ENCODE results near the gene KRT15. TPM values are rescaled to one million over a fixed set of nuclear protein-coding genes. Genes with fewer than 3 reads are reported as not detected.

Gene KRT15
- 1,000 to 10,000 TPM; 1,457 to 2,808 TPM for polyA plus RNA-seq

- no peaks in the 10 kb centered on the region for H3K9me3 ChIP-seq (ENCODE audit: control insufficient read depth in 2 of 2, insufficient read depth in 1 of 2, low read depth in 1 of 2, low read length in 1 of 2)
- H3K27me3 ChIP-seq (ENCODE audit: control insufficient read depth in 1 of 2, insufficient read depth in 2 of 2, low read length in 2 of 2), result no peaks in the 10 kb centered on the region
- H3K36me3 ChIP-seq (ENCODE audit: control insufficient read depth in 2 of 2, insufficient read depth in 2 of 2, low read length in 1 of 2), result peaks cover 0 to 19% of the 10 kb centered on the region in 2 donors
- peak within 1 kb of the TSS; percentile 79 to 83 for H3K27ac ChIP-seq (ENCODE audit: low read depth in 2 of 2, low read length in 1 of 2)
- H3K4me3 ChIP-seq (ENCODE audit: low read depth in 1 of 2, low read length in 2 of 2), result peak within 1 kb of the TSS; percentile 55 to 61
- H3K4me1 ChIP-seq (ENCODE audit: control insufficient read depth in 2 of 2, insufficient read depth in 2 of 2, low read length in 1 of 2), result peaks cover 0 to 18% of the 10 kb centered on the region in 2 donors
- WGBS, 2 donors, result 42 to 52% methylated on average over 8 of the region's 8 CpGs
Observed at GRCh38 chr17:41518789-41519449, at the start of gene KRT15. TSS of gene KRT15 (minus strand) at chr17:41518890. CDS start at chr17:41518827, 63 bp downstream.

DNA sequence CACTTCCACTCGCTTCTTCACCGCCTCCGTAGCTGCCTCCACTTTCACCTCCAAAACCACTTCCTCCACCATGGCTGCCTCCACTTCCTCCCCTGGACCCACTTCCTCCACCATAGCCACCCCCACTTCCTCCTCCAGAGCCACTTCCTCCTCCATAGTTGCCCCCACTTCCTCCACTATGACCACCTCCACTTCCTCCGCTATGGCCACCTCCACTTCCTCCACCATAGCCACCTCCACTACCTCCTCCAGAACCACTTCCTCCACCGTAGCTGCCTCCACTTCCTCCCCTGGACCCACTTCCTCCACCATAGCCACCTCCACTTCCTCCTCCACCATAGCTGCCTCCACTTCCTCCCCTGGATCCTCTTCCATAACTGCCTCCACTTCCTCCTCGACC lies 48.6 kb upstream of the KRT15 start:
- WGBS, 2 donors, result 75 to 83% methylated on average over 6 of the region's 6 CpGs
- Histone ChIP-seq H3K4me3 (ENCODE audit: low read depth in 1 of 2, low read length in 2 of 2) (no peak overlapping the region), H3K27ac (ENCODE audit: low read depth in 2 of 2, low read length in 1 of 2) (no peak overlapping the region), H3K36me3 (ENCODE audit: control insufficient read depth in 2 of 2, insufficient read depth in 2 of 2, low read length in 1 of 2) (no peaks in the 10 kb centered on the region), H3K9me3 (ENCODE audit: control insufficient read depth in 2 of 2, insufficient read depth in 1 of 2, low read depth in 1 of 2, low read length in 1 of 2) (no peaks in the 10 kb centered on the region), H3K27me3 (ENCODE audit: control insufficient read depth in 1 of 2, insufficient read depth in 2 of 2, low read length in 2 of 2) (no peaks in the 10 kb centered on the region), H3K4me1 (ENCODE audit: control insufficient read depth in 2 of 2, insufficient read depth in 2 of 2, low read length in 1 of 2) (no peaks in the 10 kb centered on the region)

DNA sequence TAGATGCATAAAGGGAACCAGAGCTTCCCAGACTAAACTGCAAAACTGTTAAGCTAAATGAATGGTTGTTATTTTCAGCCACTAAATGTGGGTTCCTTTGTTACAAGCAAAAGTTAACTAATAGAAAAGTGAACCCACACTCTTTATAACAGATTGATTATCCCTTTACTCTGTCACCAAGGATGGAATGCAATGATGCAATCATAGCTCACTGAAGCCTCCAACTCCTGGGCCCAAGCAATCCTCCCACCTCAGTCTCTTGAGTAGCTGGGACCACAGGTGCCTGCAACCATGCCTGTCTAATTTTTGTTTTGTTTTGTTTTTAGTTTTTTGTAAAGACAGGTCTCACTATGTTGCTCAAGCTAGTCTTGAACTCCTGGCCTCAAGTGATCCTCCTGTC lies 46.6 kb upstream of the KRT15 start:
- Histone ChIP-seq H3K9me3 (ENCODE audit: control insufficient read depth in 2 of 2, insufficient read depth in 1 of 2, low read depth in 1 of 2, low read length in 1 of 2) (no peaks in the 10 kb centered on the region), H3K27ac (ENCODE audit: low read depth in 2 of 2, low read length in 1 of 2) (no peak overlapping the region), H3K36me3 (ENCODE audit: control insufficient read depth in 2 of 2, insufficient read depth in 2 of 2, low read length in 1 of 2) (no peaks in the 10 kb centered on the region)

GRCh38 chr17:41563607-41564170 lies 45.0 kb upstream of the KRT15 start:
- WGBS, 2 donors, result 44 to 45% methylated on average over 3 of the region's 3 CpGs
- Histone ChIP-seq H3K4me3 (ENCODE audit: low read depth in 1 of 2, low read length in 2 of 2) (no peak overlapping the region), H3K4me1 (ENCODE audit: control insufficient read depth in 2 of 2, insufficient read depth in 2 of 2, low read length in 1 of 2) (no peaks in the 10 kb centered on the region), H3K27me3 (ENCODE audit: control insufficient read depth in 1 of 2, insufficient read depth in 2 of 2, low read length in 2 of 2) (no peaks in the 10 kb centered on the region), H3K36me3 (ENCODE audit: control insufficient read depth in 2 of 2, insufficient read depth in 2 of 2, low read length in 1 of 2) (no peaks in the 10 kb centered on the region), H3K27ac (ENCODE audit: low read depth in 2 of 2, low read length in 1 of 2) (no peak overlapping the region), H3K9me3 (ENCODE audit: control insufficient read depth in 2 of 2, insufficient read depth in 1 of 2, low read depth in 1 of 2, low read length in 1 of 2) (no peaks in the 10 kb centered on the region)

More for the DNA sequence above, 46.6 kb upstream of the KRT15 start:
- no peaks in the 10 kb centered on the region for H3K4me1 ChIP-seq (ENCODE audit: control insufficient read depth in 2 of 2, insufficient read depth in 2 of 2, low read length in 1 of 2)
- H3K4me3 ChIP-seq (ENCODE audit: low read depth in 1 of 2, low read length in 2 of 2), result no peak overlapping the region
- no peaks in the 10 kb centered on the region for H3K27me3 ChIP-seq (ENCODE audit: control insufficient read depth in 1 of 2, insufficient read depth in 2 of 2, low read length in 2 of 2)

DNA sequence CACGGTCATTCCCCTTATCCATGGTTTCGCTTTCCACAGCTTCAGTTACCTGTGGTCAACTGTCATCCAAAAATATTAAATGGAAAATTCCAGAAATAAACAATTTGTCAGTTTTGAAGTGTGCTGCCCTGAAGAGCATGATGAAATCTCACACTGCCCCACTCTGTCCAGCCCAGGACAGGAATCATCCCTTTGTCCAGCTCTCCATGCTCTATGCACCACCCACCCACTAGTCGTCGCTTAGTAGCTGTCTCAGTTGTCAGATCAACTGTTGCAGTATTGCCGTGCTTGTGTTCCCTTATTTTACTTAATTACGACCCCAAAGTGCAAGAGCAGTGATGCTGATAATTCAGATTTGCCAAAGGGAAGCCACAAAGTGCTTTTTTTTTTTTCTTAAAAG lies 42.9 kb upstream of the KRT15 start:
- H3K27me3 ChIP-seq (ENCODE audit: control insufficient read depth in 1 of 2, insufficient read depth in 2 of 2, low read length in 2 of 2), result no peaks in the 10 kb centered on the region
- no peak overlapping the region for H3K4me3 ChIP-seq (ENCODE audit: low read depth in 1 of 2, low read length in 2 of 2)
- no peaks in the 10 kb centered on the region for H3K36me3 ChIP-seq (ENCODE audit: control insufficient read depth in 2 of 2, insufficient read depth in 2 of 2, low read length in 1 of 2)
- H3K9me3 ChIP-seq (ENCODE audit: control insufficient read depth in 2 of 2, insufficient read depth in 1 of 2, low read depth in 1 of 2, low read length in 1 of 2), result no peaks in the 10 kb centered on the region
- H3K4me1 ChIP-seq (ENCODE audit: control insufficient read depth in 2 of 2, insufficient read depth in 2 of 2, low read length in 1 of 2), result no peaks in the 10 kb centered on the region
- no peak overlapping the region for H3K27ac ChIP-seq (ENCODE audit: low read depth in 2 of 2, low read length in 1 of 2)
- 78 to 84% methylated on average over 6 of the region's 6 CpGs for WGBS, 2 donors

DNA sequence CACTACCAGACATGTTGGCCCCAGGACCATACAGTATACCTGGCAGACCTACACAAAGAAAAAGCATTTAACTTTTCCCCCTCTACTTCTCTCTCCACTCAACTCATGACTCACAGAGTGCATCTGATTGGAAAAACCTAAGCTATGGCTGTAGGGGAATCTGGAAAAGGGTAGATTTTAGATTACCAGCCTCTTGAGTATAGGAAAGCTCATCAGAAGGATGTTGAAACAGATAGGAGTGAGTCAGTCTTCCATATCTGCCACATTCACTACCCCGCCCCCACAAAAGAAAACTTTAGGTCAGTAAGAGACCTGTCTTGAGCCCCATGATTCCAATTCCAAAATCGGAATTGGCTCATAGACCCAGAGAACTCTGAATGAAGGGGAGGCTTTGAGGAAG lies 40.9 kb upstream of the KRT15 start:
- WGBS, 2 donors, result 87 to 94% methylated on average over 2 of the region's 2 CpGs

DNA sequence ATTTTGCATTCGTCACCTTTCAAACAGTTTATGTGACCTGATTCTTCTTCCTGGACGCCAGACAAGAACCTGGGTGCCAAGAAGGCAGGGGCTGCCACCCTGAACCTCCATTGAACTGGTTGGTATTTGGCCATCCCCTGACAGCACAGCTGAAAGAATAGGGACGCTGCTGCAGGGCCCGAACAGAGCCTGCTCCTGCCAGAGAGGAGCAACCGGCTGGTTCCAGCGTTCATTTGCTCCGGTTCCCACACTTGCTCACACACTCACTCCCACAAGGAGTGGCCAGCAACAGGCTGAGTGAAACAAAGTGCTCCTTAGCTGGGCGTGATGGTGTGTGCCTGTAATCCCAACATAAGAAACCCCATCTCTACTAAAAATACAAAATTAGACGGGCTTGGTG lies 38.2 kb upstream of the KRT15 start:
- Histone ChIP-seq H3K9me3 (ENCODE audit: control insufficient read depth in 2 of 2, insufficient read depth in 1 of 2, low read depth in 1 of 2, low read length in 1 of 2) (no peaks in the 10 kb centered on the region), H3K4me3 (ENCODE audit: low read depth in 1 of 2, low read length in 2 of 2) (no peak overlapping the region), H3K36me3 (ENCODE audit: control insufficient read depth in 2 of 2, insufficient read depth in 2 of 2, low read length in 1 of 2) (no peaks in the 10 kb centered on the region), H3K27ac (ENCODE audit: low read depth in 2 of 2, low read length in 1 of 2) (no peak overlapping the region), H3K4me1 (ENCODE audit: control insufficient read depth in 2 of 2, insufficient read depth in 2 of 2, low read length in 1 of 2) (no peaks in the 10 kb centered on the region), H3K27me3 (ENCODE audit: control insufficient read depth in 1 of 2, insufficient read depth in 2 of 2, low read length in 2 of 2) (no peaks in the 10 kb centered on the region)
- WGBS, 2 donors, result 76 to 83% methylated on average over 9 of the region's 9 CpGs

More for the DNA sequence above, 40.9 kb upstream of the KRT15 start:
- no peaks in the 10 kb centered on the region for H3K4me1 ChIP-seq (ENCODE audit: control insufficient read depth in 2 of 2, insufficient read depth in 2 of 2, low read length in 1 of 2)
- H3K36me3 ChIP-seq (ENCODE audit: control insufficient read depth in 2 of 2, insufficient read depth in 2 of 2, low read length in 1 of 2), result no peaks in the 10 kb centered on the region
- no peaks in the 10 kb centered on the region for H3K27me3 ChIP-seq (ENCODE audit: control insufficient read depth in 1 of 2, insufficient read depth in 2 of 2, low read length in 2 of 2)
- H3K27ac ChIP-seq (ENCODE audit: low read depth in 2 of 2, low read length in 1 of 2), result no peak overlapping the region
- H3K9me3 ChIP-seq (ENCODE audit: control insufficient read depth in 2 of 2, insufficient read depth in 1 of 2, low read depth in 1 of 2, low read length in 1 of 2), result no peaks in the 10 kb centered on the region
- H3K4me3 ChIP-seq (ENCODE audit: low read depth in 1 of 2, low read length in 2 of 2), result no peak overlapping the region

DNA sequence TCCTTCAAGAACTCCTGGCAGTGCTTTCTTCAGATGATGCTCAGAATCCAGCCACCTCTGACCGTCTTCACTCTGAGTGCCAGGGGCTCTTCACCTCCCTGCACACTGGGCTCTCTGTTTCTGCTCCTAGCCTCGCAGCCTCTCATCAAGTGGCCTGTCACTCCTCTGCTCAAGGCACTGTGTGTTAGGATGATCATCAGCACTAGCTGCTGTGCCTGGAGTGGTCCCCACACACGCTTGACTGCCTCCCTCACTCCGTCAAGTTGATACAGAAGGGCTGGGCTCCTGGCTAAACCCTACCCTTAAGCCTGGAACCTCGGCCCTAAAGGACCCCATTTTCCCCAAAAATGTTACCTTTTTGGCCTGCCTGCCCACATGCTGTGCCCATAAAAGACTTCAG lies 37.6 kb upstream of the KRT15 start:
- WGBS, 2 donors, result 63 to 73% methylated on average over 5 of the region's 5 CpGs

DNA sequence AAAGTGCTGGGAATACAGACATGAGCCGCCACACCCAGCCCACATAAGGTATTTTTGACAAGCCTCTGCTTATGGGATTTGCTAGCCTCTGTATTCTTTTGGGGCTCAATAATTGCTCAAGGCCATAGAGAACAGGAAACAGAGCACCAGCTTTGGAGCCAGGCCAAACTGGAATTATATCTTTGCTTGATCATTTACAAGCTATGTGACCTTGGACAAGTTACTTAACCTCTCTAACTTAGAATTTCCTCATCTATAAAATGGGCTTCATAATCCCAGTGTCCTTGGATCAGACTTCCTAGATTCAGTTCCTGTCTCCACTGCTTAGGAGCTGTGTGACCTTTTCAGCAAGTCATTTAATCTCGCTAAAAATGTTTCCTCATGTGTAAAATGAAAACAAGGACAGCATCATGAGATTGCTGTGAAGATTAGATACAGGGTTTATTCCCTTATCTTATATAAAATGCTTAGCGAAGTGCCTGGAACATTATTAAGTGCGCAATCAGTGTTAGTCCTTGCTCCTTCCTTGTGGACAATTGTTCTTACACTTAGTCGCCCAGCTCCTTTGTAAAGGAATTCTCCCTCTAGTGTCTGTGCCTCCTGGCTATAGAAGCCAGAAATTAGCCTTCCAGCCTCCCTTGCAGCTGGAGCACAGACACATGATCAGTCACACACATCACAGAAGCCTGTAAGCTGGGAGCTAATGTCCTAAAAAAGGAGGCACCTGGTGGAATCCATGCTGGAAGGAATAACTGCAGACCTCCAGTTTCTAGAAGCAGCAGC lies 36.6 kb upstream of the KRT15 start:
- no peaks in the 10 kb centered on the region for H3K36me3 ChIP-seq (ENCODE audit: control insufficient read depth in 2 of 2, insufficient read depth in 2 of 2, low read length in 1 of 2)
- H3K4me3 ChIP-seq (ENCODE audit: low read depth in 1 of 2, low read length in 2 of 2), result no peak overlapping the region
- H3K27ac ChIP-seq (ENCODE audit: low read depth in 2 of 2, low read length in 1 of 2), result no peak overlapping the region
- H3K4me1 ChIP-seq (ENCODE audit: control insufficient read depth in 2 of 2, insufficient read depth in 2 of 2, low read length in 1 of 2), result no peaks in the 10 kb centered on the region
- H3K9me3 ChIP-seq (ENCODE audit: control insufficient read depth in 2 of 2, insufficient read depth in 1 of 2, low read depth in 1 of 2, low read length in 1 of 2), result no peaks in the 10 kb centered on the region
- H3K27me3 ChIP-seq (ENCODE audit: control insufficient read depth in 1 of 2, insufficient read depth in 2 of 2, low read length in 2 of 2), result no peaks in the 10 kb centered on the region
- WGBS, 2 donors, result 65 to 71% methylated on average over 5 of the region's 5 CpGs

More for the DNA sequence above, 37.6 kb upstream of the KRT15 start:
- no peaks in the 10 kb centered on the region for H3K4me1 ChIP-seq (ENCODE audit: control insufficient read depth in 2 of 2, insufficient read depth in 2 of 2, low read length in 1 of 2)
- no peak overlapping the region for H3K27ac ChIP-seq (ENCODE audit: low read depth in 2 of 2, low read length in 1 of 2)
- no peaks in the 10 kb centered on the region for H3K27me3 ChIP-seq (ENCODE audit: control insufficient read depth in 1 of 2, insufficient read depth in 2 of 2, low read length in 2 of 2)
- H3K4me3 ChIP-seq (ENCODE audit: low read depth in 1 of 2, low read length in 2 of 2), result no peak overlapping the region
- H3K9me3 ChIP-seq (ENCODE audit: control insufficient read depth in 2 of 2, insufficient read depth in 1 of 2, low read depth in 1 of 2, low read length in 1 of 2), result no peaks in the 10 kb centered on the region
- no peaks in the 10 kb centered on the region for H3K36me3 ChIP-seq (ENCODE audit: control insufficient read depth in 2 of 2, insufficient read depth in 2 of 2, low read length in 1 of 2)

Data from esophagus (tissue), 2 donors.